ENCODE results near the gene IKZF1.

IKZF1 gene

DNA sequence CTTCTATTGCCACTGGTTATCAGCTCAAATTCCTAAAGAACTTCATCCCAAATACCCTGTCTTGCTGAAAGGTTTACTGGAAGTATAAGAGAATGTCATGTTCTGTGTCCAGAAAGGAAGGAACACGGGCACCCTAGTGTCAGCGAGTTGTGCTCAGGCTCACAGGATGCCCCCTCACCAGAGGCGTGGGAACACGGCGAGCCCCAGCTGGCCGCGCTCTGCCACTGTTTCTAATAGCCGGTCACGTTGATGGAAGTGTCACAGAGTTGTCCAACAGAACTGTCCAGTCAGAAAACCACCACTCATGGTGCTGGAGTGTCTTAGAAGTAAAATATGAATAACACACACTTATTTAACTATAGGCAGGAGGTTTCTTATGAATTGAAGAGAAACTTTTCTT lies 72.8 kb downstream of the IKZF1 start:
- Histone ChIP-seq H3K9me2 (replicated peaks; ENCODE audit: low read depth, low read length) (no peaks in the 10 kb centered on the region), H2AFZ (ENCODE audit: low read length) (no peak overlapping the region), H3K79me2 (ENCODE audit: insufficient read depth, low read length) (peaks cover 4% of the 10 kb centered on the region; the same call in 1 of the 2 replicates), H4K20me1 (ENCODE audit: insufficient read depth, low read length, poor library complexity, severe bottlenecking) (no peaks in the 10 kb centered on the region), H3K36me3 (ENCODE audit: insufficient read depth, low read length) (peaks cover 91% of the 10 kb centered on the region), H3K9me3 (ENCODE audit: insufficient read depth, low read depth, low read length) (no peaks in the 10 kb centered on the region), H3K4me2 (ENCODE audit: low read depth, low read length, poor library complexity, severe bottlenecking) (no peak overlapping the region), H3F3A (ENCODE audit: low read depth) (no peaks in the 10 kb centered on the region), H3K9ac (ENCODE audit: low read depth, low read length, poor library complexity, severe bottlenecking) (no peak overlapping the region), H3K4me1 (ENCODE audit: insufficient read depth, low read length, poor library complexity, severe bottlenecking) (peaks cover 7% of the 10 kb centered on the region), H3K4me3 (ENCODE audit: low read length, poor library complexity, severe bottlenecking) (no peak overlapping the region), H3K27me3 (ENCODE audit: insufficient read depth, low read length, poor library complexity, severe bottlenecking) (no peaks in the 10 kb centered on the region)
- TF ChIP-seq EZH2phosphoT487 (IDR thresholded peaks at IDR 0.05; ENCODE audit: borderline replicate concordance), result no peak
- no peak for TF ChIP-seq CTCF (conservative IDR thresholded peaks at IDR 0.05; ENCODE audit: low read length)

DNA sequence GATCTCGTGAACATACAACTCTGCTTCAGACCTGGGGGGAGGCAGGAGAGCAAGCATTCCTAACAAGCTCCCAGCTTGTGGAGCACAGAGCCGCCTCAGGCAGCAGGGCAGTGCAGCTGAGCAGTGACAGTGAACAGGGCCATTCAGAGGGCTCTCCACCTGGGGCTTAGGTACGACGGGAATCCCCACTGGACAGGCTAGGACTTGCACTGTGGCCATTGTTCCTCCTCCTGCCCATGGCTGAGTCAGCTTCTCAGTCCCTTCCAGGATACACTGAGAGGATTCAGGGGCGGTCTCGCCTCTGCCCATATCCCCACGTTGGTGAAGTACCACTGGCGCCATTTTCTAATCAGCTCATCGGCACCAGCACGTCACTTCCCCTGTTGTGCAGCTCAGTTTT lies 74.6 kb downstream of the IKZF1 start:
- TF ChIP-seq CTCF (conservative IDR thresholded peaks at IDR 0.05; ENCODE audit: low read length) (no peak), EZH2phosphoT487 (IDR thresholded peaks at IDR 0.05; ENCODE audit: borderline replicate concordance) (no peak)

DNA sequence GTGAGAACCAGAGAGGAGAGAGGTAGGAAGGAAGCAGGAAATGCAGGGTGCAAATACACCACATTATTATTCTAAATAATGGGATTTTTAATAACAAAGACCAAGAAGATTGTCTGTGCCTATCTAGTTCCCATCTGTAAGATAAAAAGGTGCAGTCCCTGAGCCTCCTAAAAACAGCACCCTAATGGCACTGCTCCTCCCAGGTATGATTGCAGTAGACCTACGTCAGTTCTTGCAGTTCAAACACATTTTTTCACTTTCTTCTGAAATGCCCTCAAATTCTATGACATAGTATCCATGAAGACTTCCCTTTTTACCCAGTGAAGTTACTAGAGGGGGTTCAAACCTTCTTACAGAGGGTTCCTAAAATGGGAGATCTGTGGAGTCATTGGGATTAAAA lies 75.0 kb downstream of the IKZF1 start:
- Histone ChIP-seq H3K27me3 (ENCODE audit: insufficient read depth, low read length, poor library complexity, severe bottlenecking) (no peaks in the 10 kb centered on the region), H3K9ac (ENCODE audit: low read depth, low read length, poor library complexity, severe bottlenecking) (no peak overlapping the region), H4K20me1 (ENCODE audit: insufficient read depth, low read length, poor library complexity, severe bottlenecking) (no peaks in the 10 kb centered on the region), H3K36me3 (ENCODE audit: insufficient read depth, low read length) (peaks cover 92% of the 10 kb centered on the region), H2AFZ (ENCODE audit: low read length) (no peak overlapping the region), H3K79me2 (ENCODE audit: insufficient read depth, low read length) (peaks cover 4% of the 10 kb centered on the region; the same call in 1 of the 2 replicates), H3K4me1 (ENCODE audit: insufficient read depth, low read length, poor library complexity, severe bottlenecking) (peaks cover 3% of the 10 kb centered on the region), H3K9me3 (ENCODE audit: insufficient read depth, low read depth, low read length) (no peaks in the 10 kb centered on the region), H3K4me3 (ENCODE audit: low read length, poor library complexity, severe bottlenecking) (no peak overlapping the region), H3F3A (ENCODE audit: low read depth) (no peaks in the 10 kb centered on the region), H3K4me2 (ENCODE audit: low read depth, low read length, poor library complexity, severe bottlenecking) (no peak overlapping the region), H3K9me2 (replicated peaks; ENCODE audit: low read depth, low read length) (no peaks in the 10 kb centered on the region)
- TF ChIP-seq CTCF (conservative IDR thresholded peaks at IDR 0.05; ENCODE audit: low read length), result no peak
- no peak for TF ChIP-seq EZH2phosphoT487 (IDR thresholded peaks at IDR 0.05; ENCODE audit: borderline replicate concordance)

More for the DNA sequence above, 74.6 kb downstream of the IKZF1 start:
- no peak overlapping the region for H3K4me2 ChIP-seq (ENCODE audit: low read depth, low read length, poor library complexity, severe bottlenecking)
- peaks cover 4% of the 10 kb centered on the region; the same call in 1 of the 2 replicates for H3K79me2 ChIP-seq (ENCODE audit: insufficient read depth, low read length)
- no peaks in the 10 kb centered on the region for H3K9me2 ChIP-seq (replicated peaks; ENCODE audit: low read depth, low read length)
- H3K9ac ChIP-seq (ENCODE audit: low read depth, low read length, poor library complexity, severe bottlenecking), result no peak overlapping the region
- no peaks in the 10 kb centered on the region for H3K27me3 ChIP-seq (ENCODE audit: insufficient read depth, low read length, poor library complexity, severe bottlenecking)
- no peaks in the 10 kb centered on the region for H4K20me1 ChIP-seq (ENCODE audit: insufficient read depth, low read length, poor library complexity, severe bottlenecking)
- H3F3A ChIP-seq (ENCODE audit: low read depth), result no peaks in the 10 kb centered on the region
- no peak overlapping the region for H2AFZ ChIP-seq (ENCODE audit: low read length)
- peaks cover 92% of the 10 kb centered on the region for H3K36me3 ChIP-seq (ENCODE audit: insufficient read depth, low read length)
- peaks cover 3% of the 10 kb centered on the region for H3K4me1 ChIP-seq (ENCODE audit: insufficient read depth, low read length, poor library complexity, severe bottlenecking)
- H3K4me3 ChIP-seq (ENCODE audit: low read length, poor library complexity, severe bottlenecking), result no peak overlapping the region
- no peaks in the 10 kb centered on the region for H3K9me3 ChIP-seq (ENCODE audit: insufficient read depth, low read depth, low read length)

All from Loucy (cell line).